HuH-7.5 (cell line): ENCODE results near the gene PRAF2.

Experiments used
- DNase-seq: peaks from one replicate; pipeline ENCODE4 v3.0.0; 2011; ENCODE audit warnings: low spot score

PRAF2 gene

DNA sequence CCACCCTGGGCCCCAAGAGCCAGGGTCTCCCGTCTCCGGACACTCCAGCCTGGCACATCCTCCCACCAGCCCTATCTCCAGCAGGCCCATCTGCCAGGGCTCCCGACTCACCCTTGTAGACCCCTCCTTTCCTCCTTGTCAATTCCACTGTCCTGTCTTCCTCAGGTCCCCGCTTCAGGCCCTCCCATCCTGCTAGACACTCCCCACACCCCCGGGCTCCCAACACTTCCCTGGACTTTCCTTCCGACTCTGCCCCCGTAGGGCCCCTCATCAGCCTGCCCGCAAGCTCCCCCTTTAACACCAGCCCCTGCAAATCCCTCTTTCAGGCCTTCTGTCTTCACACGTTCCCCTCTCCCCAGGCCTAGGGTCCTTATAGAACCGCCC, 1.1 kb downstream of the PRAF2 start:
- DNase-seq, result no peak

DNA sequence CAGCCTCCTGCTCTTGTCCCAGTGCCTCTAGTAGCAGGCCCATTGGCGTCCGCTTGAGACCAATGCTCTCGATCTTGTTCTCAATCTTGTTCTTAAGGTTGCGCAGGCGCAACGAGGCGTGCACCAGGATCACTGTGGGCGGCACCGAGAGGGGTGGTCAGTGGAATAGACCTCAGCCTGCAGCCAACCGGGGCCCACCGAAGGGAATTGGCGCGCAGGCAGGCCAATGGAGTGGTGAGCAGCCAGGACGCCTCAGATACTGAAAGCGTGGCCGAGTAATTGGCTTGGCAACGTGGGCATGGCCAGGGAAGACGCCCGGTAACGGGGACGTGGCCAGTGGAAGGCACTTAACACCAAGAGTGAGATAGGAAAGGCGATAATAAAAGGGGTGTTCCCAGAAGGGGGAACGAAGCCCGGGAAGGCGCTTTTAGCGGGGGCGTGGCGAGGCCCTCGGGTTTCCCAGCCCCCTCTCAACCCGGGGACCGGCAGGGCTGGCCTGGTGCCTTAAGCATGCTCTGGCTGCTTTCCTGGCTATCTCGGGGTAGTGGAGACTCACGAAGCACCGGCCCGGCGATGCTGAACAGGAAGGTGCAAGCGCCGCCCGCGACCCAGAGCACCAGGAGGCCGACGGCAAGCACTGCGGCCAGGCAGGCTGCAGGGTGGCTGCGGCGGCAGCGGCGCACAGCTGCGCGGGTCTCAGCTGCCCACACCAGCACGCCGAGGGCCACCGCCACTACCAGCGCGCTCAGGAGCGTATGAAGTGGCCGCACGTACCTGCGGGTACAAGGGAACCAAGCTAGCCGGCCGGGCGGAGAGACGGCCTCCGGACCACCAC, 1.7 kb downstream of the PRAF2 start:
- DNase-seq, result no peak

GRCh38 chrX:49070988-49071387, 2.8 kb downstream of the PRAF2 start:
- no peak for DNase-seq

GRCh38 chrX:49069038-49069437, 4.8 kb downstream of the PRAF2 start:
- no peak for DNase-seq

- no peak for DNase-seq
Observed at GRCh38 chrX:49067285-49068120, 6.3 kb downstream of the PRAF2 start.

GRCh38 chrX:49066690-49067089, 7.1 kb downstream of the PRAF2 start:
- DNase-seq, result no peak

DNA sequence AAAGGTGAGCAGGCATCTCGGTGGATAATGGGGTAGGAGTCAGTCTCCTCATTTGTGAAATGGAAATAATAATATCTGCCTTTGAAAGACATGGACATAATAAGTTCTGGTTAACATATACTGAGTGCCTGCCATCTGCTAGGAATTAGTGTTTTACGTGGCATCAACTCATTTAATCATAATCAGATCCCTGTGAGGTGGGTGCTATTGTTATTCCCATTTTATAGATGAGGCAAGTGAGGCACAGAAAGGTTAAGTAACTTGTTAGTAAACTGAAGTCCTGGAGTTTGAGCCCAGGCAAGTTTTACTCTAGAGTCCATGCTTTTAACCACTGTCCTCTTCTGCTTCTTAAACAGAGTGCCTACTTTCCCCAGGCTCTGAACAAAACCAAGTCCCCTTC, 7.5 kb downstream of the PRAF2 start:
- DNase-seq, result no peak

- no peak for DNase-seq
Observed at GRCh38 chrX:49064735-49065134, 9.1 kb downstream of the PRAF2 start.

DNA sequence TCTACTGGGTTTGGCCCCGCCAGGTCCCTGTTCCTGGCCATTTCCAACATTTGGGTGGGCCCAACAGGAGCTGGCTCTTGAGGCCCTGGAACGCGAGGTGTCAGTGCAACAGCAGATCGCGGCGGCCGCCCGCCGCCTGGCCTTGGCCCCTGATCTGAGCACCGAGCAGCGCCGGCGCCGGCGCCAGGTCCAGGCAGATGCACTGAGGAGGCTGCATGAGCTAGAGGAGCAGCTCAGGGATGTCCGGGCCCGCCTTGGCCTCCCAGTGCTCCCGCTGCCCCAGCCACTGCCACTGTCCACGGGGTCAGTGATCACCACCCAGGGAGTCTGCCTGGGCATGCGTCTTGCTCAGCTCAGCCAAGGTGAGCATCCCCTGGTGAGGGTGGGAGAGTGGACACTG, 9.5 kb downstream of the PRAF2 start:
- DNase-seq, result no peak

GRCh38 chrX:49063715-49064114, 10.1 kb downstream of the PRAF2 start:
- no peak for DNase-seq

GRCh38 chrX:49061916-49062315, 11.9 kb downstream of the PRAF2 start:
- no peak for DNase-seq

GRCh38 chrX:49061490-49061889, 12.3 kb downstream of the PRAF2 start:
- no peak for DNase-seq

DNA sequence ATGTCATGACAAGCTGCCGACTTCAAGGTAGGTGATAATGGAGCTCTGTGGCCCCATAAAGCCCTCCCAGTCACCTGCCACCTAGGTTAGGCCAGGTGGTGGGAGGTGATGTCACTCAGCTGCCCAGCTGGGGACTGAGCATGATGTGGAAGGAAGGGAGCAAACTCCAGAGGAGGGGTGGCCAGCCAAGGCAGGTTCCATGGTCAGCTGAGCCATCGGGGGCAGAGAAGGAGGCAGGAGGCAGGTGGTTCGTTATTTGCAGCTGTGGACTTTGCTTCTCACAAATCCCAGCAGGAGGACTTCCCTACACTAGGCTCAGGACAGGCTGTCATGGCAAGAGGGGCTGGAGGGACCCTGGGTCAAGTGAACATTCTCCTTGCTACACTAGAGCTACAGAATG, 12.9 kb downstream of the PRAF2 start:
- no peak for DNase-seq

- DNase-seq, result no peak
Observed at GRCh38 chrX:49059681-49060085, 14.1 kb downstream of the PRAF2 start.

GRCh38 chrX:49059201-49059600, 14.6 kb downstream of the PRAF2 start:
- no peak for DNase-seq

GRCh38 chrX:49058794-49059193, 15.0 kb downstream of the PRAF2 start, which contains the start of gene CCDC120:
CCDC120 (plus strand) TSS chrX:49058999; CDS start chrX:49062042, 3,043 bp downstream.
- DNase-seq, result no peak

GRCh38 chrX:49054073-49054762, 19.6 kb downstream of the PRAF2 start:
- no peak for DNase-seq

GRCh38 chrX:49053223-49054072, 20.4 kb downstream of the PRAF2 start:
- DNase-seq, result peak; percentile 86

GRCh38 chrX:49043987-49044281, 29.9 kb downstream of the PRAF2 start:
- DNase-seq, result no peak

- peak; percentile 96 for DNase-seq
Observed at GRCh38 chrX:49043220-49043986, 30.4 kb downstream of the PRAF2 start, which contains the start of gene TFE3. TFE3 (minus strand) TSS chrX:49043357; CDS start chrX:49043226, 131 bp downstream.
